ENCODE measurements around the gene ACAD10.

The ACAD10 gene

DNA sequence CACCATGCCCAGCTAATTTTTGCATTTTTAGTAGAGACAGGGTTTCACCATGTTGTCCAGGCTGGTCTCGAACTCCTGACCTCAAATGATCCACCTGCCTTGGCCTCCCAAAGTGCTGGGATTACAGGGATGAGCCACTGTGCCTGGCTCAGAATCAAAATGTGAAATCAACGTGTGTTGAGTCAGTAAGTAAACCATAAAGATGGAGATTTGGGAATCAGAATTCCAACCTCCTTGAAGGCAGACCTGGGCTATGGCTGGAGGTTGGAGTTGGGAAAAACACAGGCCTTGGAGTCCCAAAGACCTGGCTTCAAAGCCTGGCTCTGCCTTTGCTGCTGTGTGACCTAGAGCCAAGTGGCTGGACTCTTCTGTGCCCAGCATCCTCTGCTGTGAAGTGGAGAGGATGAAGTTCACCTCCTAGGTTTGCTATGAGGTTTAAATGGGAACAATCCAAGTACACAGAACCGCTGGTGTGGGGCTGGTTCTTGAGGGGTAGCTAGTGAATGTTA is 91.0 kb downstream of the ACAD10 start:
- DNase-seq (ENCODE audit: low spot score) = no peak

DNA sequence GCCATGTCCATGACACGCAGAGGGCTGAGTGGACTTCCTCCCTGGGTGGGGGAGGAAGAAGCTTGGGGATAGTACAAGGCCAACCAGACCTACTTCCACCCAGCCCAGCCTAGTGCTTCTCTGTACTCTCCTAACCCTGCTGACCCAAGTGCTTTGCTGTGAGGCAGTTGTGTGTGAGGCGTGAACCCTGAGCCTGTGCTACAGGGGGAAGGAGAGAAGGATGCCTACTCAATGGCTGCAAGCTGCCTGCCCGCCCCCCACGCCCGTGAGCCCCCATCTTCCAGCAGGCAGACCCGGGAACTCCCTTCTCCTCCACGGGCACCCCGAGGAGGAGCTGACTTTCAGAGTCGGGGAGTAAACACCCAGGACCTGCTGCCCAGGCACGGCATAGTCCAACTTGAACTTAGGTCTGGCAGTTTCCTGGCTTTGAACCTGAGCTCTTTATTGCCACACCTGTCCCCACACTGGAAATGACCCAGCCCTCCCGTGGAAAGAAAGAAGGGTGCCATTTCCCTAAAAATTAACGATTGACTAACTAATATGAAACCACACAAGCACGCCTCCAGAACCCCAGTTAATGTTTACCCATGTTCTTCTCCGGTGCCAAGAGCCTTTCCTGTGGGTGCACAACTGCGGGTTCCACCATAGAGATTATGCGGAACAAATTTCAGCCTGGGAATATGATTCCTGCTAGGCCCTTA is 91.6 kb downstream of the ACAD10 start:
- DNase-seq (ENCODE audit: low spot score) = peak; percentile 75

DNA sequence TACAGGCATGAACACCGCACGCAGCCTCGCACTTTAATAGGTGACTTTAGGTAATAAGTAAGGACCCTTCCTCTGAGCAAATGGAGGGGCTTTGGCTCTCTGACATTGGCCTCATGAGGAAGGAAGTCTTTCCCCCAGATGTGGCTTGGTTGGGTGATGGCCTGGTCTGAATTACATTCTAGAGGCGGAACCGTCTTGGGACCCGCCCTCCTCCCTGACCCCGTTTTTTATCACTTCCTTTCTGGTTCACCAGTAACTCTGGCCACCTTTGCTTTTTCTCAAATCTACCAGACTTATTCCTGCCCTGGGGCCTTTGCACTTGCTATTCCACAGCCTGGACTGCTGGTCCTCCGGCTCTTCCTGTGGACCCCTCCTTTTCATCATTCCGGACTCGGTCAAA is 94.3 kb downstream of the ACAD10 start:
- DNase-seq (ENCODE audit: low spot score) = no peak

DNA sequence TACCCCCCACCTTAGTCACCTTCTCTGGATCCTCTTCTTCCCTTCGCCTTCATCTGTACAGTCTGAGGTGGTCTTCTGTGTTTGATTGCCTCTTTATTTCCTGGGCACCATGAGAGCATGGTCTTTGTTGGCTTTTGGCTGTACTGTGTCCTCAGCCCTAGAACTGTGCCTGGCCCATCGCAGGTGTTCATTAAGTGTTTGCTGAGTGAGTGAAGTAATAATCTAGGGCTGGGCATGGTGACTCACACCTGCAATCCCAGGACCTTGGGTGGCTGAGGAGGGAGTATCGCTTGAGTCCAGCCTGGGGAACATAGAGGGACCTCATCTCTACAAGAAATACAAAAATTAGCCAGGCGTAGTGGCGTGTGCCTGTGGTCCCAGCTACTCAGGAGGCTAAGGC is 94.8 kb downstream of the ACAD10 start:
- DNase-seq (ENCODE audit: low spot score) = no peak

DNA sequence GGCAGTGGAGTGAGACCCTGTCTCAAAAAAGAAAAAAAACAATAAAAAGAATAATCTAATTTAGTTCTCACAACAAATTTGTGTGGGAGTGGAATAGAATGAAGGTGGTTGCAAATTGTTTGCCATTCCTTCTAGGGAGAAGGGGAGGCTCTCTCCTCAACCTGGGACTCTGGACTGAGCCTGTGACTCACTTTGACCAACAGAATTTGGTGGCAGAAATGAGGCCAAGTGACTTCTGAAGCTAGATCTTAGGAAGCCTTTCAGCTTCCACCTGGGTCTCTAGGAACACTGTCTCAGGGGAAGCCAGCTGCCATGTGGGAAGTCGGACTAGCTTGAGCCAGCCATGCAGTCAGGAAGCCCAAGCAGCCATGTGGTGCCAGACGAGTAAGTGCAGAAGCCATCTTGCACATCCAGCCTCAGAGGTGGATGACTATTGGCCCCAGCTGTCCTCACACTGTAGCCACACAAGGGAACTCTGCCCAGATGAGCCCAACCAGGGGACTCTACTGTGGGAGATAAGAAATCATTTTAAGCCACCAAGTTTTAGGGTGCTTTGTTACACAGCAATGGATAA is 95.3 kb downstream of the ACAD10 start:
- no peak for DNase-seq (ENCODE audit: low spot score)

DNA sequence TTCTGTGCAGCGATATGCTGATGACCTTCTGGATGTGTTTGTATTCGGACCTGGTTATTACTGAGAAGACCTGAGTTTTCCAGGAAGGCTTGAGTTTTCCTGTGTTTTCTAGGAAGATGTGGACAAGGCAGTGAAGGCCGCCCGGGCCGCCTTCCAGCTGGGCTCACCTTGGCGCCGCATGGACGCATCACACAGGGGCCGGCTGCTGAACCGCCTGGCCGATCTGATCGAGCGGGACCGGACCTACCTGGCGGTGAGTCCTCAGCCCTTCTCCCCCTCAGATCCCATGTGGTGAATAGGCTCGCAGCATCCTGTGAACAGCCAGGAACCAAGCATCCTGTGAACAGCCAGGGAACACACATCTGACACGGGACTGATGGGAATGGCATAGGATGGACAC is 97.2 kb downstream of the ACAD10 start:
- no peak for DNase-seq (ENCODE audit: low spot score)

DNA sequence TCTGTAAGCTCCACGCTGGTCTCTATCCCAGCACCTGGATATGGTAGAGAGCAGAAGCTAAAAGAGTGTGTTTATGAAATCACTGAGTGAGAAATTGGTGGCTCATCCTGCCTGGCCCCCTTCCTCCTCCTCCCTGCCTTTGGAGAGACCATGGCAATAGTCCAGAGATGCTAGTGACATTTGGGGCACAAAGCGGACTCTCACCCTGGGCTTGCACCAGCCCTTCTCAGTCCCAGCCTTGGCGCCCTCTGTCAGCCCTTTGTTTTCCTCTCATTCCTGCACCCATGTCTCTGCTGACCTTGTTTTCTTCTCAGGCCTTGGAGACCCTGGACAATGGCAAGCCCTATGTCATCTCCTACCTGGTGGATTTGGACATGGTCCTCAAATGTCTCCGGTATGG is 99.1 kb downstream of the ACAD10 start:
- DNase-seq (ENCODE audit: low spot score) = no peak

DNA sequence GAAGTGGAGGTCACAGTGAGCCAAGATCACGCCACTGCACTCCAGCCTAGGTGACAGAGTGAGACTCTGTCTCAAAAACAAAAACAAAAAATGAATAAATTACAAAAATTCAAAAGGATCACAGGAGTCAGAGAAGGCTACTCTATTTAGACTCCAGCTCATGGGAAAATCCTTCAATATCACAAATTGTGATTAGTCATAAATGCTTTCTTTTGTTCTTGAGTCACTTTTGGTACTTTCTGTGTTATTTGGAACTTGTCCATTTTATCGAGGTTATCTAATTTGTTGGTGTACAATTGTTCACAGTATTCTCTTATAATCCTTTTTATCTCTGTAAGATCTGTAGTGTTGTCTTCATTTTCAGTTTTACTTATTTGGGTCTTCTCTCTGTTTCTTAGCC is 99.8 kb downstream of the ACAD10 start:
- DNase-seq (ENCODE audit: low spot score) = no peak

DNA sequence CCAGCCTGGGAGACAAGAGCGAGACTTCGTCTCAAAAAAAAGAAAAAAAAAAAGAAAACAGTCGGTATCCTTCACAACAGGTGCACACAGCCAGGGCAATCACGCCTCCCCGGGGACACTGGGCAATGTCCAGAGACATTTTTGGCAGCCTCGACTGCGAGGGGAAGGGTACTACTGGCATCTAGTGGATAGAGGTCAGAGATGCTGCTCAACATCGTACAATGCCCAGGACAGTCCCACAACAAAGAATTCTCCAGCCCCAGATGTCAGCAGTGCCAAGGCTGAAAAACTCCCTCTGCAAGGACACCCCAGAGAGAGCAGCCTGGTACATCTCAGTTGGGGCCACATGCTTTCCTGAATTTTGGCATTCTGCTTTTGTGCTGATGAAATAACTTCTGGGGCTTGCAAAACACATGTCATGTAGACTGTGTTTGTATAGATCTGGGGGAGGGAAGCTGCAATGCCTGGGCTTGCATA is 102.4 kb downstream of the ACAD10 start:
- peak; percentile 25 for DNase-seq (ENCODE audit: low spot score)

DNA sequence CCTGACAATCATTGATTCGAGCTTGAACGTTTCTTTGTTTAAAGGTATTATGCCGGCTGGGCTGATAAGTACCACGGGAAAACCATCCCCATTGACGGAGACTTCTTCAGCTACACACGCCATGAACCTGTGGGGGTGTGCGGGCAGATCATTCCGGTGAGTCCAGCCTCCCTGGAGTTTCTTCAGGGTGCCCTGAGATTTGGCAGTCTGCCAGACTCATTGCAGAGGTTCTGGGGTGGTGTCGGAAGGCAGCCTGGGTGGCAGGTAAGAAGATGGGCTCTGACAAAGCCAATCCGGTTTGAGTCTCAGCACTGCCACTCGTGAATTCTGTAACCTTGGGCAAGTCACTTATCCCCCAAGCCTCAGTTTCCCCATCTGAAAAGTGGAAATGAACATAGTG is 103.9 kb downstream of the ACAD10 start:
- no peak for DNase-seq (ENCODE audit: low spot score)

DNA sequence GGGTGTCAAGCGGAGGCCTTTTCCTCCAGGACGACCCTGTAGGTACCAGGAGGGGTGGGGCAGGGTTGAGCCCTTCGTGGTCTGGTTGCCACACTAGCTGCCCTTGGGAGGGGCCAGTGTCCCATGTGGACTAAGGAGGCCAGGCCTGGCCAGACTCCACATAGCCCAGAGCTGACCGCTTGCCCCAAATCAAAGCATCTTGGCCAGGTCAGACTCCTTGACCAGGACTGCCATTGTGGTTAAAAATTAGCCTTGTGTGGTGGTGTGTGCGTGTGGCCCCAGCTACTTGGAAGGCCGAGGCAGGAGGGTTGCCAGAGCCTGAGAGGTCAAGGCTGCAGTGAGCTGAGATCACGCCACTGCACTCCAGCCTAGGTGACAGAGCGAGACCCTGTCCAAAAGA is 105.7 kb downstream of the ACAD10 start:
- no peak for DNase-seq (ENCODE audit: low spot score)

DNA sequence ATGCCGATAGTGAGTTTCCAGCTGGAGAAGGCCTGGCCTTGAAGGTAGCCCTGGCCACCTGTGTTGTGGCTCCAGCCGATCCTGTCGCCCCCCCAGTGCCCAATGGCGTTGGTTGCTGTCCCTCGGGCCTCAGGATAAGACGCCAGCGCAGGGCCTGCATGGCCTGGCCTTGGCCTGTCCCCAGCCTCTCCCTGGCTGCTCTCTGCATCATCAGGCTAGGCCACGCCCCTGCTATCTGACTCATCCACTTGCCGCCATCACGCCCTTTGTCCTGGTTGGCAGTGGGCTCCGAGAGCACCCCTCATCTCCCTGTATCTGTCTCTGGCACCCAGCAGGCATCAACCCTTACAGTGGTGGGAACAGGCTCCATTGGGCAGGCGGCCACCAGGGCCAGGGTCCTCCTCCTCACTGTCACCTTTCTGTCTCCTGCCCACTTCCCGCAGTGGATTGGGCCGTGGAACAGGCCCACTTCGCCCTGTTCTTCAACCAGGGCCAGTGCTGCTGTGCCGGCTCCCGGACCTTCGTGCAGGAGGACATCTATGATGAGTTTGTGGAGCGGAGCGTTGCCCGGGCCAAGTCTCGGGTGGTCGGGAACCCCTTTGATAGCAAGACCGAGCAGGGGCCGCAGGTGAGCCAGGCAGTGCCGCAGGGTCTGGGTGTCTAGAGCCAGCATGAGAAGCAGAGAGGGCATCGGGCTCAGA is 106.5 kb downstream of the ACAD10 start:
- no peak for DNase-seq (ENCODE audit: low spot score)

DNA sequence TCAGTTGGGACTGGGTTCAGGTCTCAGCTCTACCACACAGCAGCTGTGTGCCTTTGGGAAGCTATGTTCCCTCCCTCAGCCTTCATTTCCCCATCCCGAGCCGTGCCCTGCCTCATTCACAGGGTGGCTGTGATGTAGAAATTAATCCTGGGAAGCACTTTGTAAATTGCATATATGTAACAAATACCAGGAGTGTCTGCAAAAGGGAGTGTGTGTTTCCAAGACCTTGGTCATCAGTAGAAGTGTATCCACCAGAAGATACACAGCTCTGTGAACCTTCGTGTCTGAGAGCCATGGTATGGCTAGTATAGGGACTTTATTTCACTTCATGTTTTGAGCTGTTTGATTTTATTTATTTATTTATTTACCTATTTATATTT is 107.0 kb downstream of the ACAD10 start:
- DNase-seq (ENCODE audit: low spot score) = no peak

DNA sequence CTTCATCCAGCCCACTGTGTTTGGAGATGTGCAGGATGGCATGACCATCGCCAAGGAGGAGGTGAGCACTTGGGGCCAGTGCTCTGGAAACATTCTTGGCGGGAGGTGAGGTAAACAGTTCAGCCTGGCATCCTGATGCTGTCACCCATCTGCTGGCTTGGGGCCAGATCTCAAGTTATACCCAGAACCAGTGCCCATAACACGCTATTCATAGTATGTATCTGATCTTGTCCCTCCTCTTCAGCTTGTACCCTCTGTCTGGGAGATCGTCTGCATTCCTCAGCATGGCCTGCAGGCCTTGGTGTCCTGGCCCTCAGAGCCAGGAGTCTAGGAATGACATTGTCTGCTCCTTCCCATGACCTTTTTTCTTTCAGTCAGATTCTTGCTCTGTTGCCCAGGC is 112.3 kb downstream of the ACAD10 start:
- DNase-seq (ENCODE audit: low spot score) = no peak

DNA sequence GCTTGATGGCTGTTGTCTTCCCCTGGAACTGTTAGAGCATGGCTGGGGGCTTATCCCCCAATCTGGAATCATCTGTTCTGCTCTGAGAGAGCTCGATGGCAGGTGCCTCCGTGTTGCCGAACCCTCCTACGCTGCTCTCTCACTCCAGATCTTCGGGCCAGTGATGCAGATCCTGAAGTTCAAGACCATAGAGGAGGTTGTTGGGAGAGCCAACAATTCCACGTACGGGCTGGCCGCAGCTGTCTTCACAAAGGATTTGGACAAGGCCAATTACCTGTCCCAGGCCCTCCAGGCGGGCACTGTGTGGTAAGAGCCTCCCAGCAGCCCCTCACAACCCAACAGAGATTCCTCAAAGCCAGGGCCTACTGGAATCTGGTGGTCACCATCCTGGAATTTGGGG is 113.9 kb downstream of the ACAD10 start:
- no peak for DNase-seq (ENCODE audit: low spot score)

DNA sequence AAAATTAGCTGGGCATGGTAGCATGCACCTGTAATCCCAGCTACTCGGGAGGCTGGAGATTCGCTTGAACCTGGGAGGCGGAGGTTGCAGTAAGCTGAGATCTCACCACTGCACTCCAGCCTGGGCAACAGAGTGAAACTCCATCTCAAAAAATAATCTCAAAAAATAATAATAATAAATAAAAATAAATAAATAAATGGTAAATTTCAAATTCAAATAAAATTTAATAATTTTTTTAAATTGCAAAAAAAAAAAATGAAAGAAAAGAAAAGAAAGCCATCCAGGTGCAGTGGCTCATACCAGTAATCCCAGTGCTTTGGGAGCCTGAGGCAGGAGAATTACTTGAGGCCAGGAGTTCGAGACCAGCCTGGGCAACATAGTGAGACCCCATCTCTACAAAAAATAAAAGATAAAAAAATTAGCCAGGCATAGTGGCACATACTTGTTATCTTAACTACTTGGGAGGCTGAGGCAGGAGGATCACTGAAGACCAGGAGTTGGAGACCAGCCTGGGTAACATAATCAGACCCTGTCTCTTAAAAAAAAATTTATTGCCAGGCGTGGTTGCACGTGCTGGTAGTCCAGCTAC is 117.3 kb downstream of the ACAD10 start:
- no peak for DNase-seq (ENCODE audit: low spot score)

DNA sequence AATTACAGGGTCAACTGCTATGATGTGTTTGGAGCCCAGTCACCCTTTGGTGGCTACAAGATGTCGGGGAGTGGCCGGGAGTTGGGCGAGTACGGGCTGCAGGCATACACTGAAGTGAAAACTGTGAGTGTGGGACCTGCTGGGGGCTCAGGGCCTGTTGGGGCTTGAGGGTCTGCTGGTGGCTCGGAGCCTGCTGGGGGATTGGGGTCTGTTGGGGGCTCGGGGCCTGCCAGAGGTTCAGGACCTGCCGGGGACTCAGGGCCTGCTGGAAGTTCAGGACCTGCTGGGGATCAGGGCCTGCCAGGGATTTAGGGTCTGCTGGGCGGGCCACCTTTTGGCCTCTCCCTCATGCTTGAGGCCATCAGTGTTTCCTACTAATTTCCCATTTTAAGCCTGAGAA is 118.0 kb downstream of the ACAD10 start:
- DNase-seq (ENCODE audit: low spot score) = no peak

DNA sequence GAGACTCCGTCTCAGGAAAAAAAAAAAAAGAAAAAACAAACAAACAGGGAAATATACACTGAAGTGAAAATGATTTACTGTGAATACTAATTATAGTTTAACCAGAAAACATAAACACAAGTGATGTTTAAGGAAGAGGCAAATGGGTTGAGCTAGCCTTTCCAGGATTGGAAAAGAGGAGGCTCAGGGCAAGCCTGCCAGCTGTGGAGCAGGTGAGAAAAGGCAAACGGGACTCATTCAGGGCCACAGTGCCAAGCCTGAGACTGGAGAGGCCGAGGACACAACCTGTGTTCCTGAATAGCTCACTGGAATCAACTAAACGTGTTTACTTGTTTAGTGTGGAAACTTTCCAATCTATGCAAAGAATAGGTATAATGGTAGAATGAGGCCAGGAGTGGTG is 120.5 kb downstream of the ACAD10 start:
- no peak for DNase-seq (ENCODE audit: low spot score)
